Erythroblast (primary cell): ENCODE measurements around the gene PLCXD3.

ENCODE experiments used
- GATA1 ChIP-seq: IDR thresholded peaks from 2 replicates; pipeline ENCODE4 v1.6.1; 2011; ENCODE audit warnings: low read depth, mild to moderate bottlenecking, control low read depth, low read length, moderate library complexity
- POLR2A ChIP-seq: IDR thresholded peaks from 2 replicates; pipeline ENCODE4 v1.6.1; 2011; ENCODE audit warnings: mild to moderate bottlenecking, low read length

DNA sequence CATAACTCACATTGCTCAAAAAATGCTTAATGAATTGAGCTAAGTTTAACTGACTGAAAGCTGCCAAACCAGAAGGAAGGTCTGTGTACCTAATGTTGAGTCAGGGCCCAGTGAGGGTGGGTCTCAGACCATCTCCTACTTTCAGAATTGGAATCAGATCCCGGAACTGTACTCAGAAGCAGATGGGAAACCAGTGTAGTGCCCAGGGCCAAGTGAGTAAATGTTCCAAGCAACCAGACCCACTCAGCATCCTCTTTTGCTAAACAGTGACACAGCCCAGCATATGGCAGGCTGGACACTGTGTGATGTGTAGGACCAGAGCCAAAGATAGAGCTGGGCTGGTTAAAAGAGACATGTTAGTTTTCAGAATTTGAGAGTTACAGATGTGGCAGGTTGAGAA is 94.1 kb downstream of the PLCXD3 start:
- TF ChIP-seq POLR2A: no peak
- TF ChIP-seq GATA1: no peak
